Ovary (tissue), 3 donors: Measurements from ENCODE around the gene SMARCB1.

Experiments used
- POLR2A ChIP-seq: fragments of 450-650 bp; IDR thresholded peaks from one replicate; pipeline ENCODE4 v1.6.1; 2017; ENCODE audit warnings: antibody characterized with exemption, mild to moderate bottlenecking, moderate library complexity
- TF ChIP-seq, protein P1 (sequence below), 3 donors: fragments of 450-650 bp in 2 of 3; fragments of 200-600 bp in 1 of 3; IDR thresholded peaks; one replicate each; pipeline versions ENCODE4 v1.5.1 to v1.8.0; 2016 to 2022; ENCODE audit warnings: antibody characterized with exemption in 3 of 3, mild to moderate bottlenecking in 1 of 3
- donor health status: DM: no; HTN: no; CAD: no.

DNA sequence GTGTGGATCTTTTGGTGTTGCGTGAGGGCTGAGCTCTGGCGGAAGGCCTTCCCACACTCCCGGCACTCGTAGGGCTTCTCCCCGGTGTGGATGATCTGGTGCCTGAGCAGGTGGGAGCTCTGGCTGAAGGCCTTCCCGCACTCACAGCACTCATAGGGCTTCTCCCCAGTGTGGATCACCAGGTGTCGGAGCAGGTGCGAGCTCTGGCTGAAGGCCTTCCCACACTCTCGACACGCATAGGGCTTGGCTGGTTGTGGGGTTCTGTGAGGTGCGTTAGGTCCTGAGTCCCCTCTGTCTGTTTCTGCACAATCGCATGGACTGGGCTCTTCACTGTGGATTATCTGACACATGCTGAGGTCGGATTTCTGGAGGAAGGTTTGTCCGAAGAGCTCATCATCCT is 42.3 kb upstream of the SMARCB1 start:
- TF ChIP-seq, protein P1, sequence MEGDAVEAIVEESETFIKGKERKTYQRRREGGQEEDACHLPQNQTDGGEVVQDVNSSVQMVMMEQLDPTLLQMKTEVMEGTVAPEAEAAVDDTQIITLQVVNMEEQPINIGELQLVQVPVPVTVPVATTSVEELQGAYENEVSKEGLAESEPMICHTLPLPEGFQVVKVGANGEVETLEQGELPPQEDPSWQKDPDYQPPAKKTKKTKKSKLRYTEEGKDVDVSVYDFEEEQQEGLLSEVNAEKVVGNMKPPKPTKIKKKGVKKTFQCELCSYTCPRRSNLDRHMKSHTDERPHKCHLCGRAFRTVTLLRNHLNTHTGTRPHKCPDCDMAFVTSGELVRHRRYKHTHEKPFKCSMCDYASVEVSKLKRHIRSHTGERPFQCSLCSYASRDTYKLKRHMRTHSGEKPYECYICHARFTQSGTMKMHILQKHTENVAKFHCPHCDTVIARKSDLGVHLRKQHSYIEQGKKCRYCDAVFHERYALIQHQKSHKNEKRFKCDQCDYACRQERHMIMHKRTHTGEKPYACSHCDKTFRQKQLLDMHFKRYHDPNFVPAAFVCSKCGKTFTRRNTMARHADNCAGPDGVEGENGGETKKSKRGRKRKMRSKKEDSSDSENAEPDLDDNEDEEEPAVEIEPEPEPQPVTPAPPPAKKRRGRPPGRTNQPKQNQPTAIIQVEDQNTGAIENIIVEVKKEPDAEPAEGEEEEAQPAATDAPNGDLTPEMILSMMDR (IDR thresholded peaks at IDR 0.05) = no peak
- no peak for TF ChIP-seq POLR2A
